H9 (cell line): Measurements from ENCODE around the gene TBC1D20. TPM values are rescaled to one million over a fixed set of nuclear protein-coding genes. Genes with fewer than 3 reads are reported as not detected.

Source experiments
- DNase-seq: peaks from one replicate; pipeline ENCODE4 v3.0.0-alpha.2; 2017
- H2AFZ ChIP-seq: one replicate; pipeline ENCODE4 v1.6.1; 2013; ENCODE audit warnings: mild to moderate bottlenecking, low read length, control low read depth, moderate library complexity
- H2AK5ac ChIP-seq: 2 replicates; pipeline ENCODE4 v1.6.1; 2013; ENCODE audit warnings: low read length, control low read depth, mixed read lengths; ENCODE audit not compliant: insufficient read length
- H2BK120ac ChIP-seq: one replicate; pipeline ENCODE4 v1.6.1; 2013; ENCODE audit warnings: low read depth, mild to moderate bottlenecking, low read length, control low read depth, inconsistent platforms; ENCODE audit not compliant: poor library complexity, severe bottlenecking
- H2BK12ac ChIP-seq: 2 replicates; pipeline ENCODE4 v1.6.1; 2013; ENCODE audit warnings: low read length, control low read depth, mixed read lengths, low read depth; ENCODE audit not compliant: insufficient read length
- H2BK15ac ChIP-seq: 2 replicates; pipeline ENCODE4 v1.6.1; 2013; ENCODE audit warnings: low read depth, low read length, control low read depth
- H2BK20ac ChIP-seq: one replicate; pipeline ENCODE4 v1.6.1; 2013; ENCODE audit warnings: low read depth, mild to moderate bottlenecking, low read length, control low read depth, inconsistent platforms; ENCODE audit not compliant: poor library complexity, severe bottlenecking
- H2BK5ac ChIP-seq: 2 replicates; pipeline ENCODE4 v1.6.1; 2013; ENCODE audit warnings: low read length, control low read depth, mixed read lengths; ENCODE audit not compliant: insufficient read length
- H3K14ac ChIP-seq: 2 replicates; pipeline ENCODE4 v1.6.1; 2013; ENCODE audit warnings: low read length, control low read depth; ENCODE audit not compliant: insufficient read depth
- H3K18ac ChIP-seq: 2 replicates; pipeline ENCODE4 v1.6.1; 2013; ENCODE audit warnings: low read depth, mild to moderate bottlenecking, mixed read lengths, low read length, control low read depth; ENCODE audit not compliant: insufficient read length
- H3K23ac ChIP-seq: 2 replicates; pipeline ENCODE4 v1.6.1; 2013; ENCODE audit warnings: low read length, control low read depth, mixed read lengths, low read depth; ENCODE audit not compliant: insufficient read length
- H3K23me2 ChIP-seq: 2 replicates; pipeline ENCODE4 v1.6.1; 2013; ENCODE audit warnings: low read depth, mild to moderate bottlenecking, mixed read lengths, low read length, control low read depth; ENCODE audit not compliant: insufficient read length, poor library complexity, severe bottlenecking
- H3K27ac ChIP-seq: 2 replicates; pipeline ENCODE4 v1.5.1; 2013; ENCODE audit warnings: low read length, control low read depth, mixed read lengths, low read depth; ENCODE audit not compliant: insufficient read length
- H3K27me3 ChIP-seq: 2 replicates; pipeline ENCODE4 v1.6.1; 2013; ENCODE audit warnings: low read length, control low read depth, inconsistent platforms; ENCODE audit not compliant: insufficient read depth
- H3K4ac ChIP-seq: 2 replicates; pipeline ENCODE4 v1.6.1; 2013; ENCODE audit warnings: low read depth, mild to moderate bottlenecking, control low read depth, inconsistent platforms, low read length, moderate library complexity
- H3K4me1 ChIP-seq: 2 replicates; pipeline ENCODE4 v1.6.1; 2013; ENCODE audit warnings: low read length, control low read depth, inconsistent platforms; ENCODE audit not compliant: insufficient read depth
- H3K4me2 ChIP-seq: 2 replicates; pipeline ENCODE4 v1.6.1; 2013; ENCODE audit warnings: low read length, control low read depth, mixed read lengths; ENCODE audit not compliant: insufficient read length, insufficient read depth
- H3K56ac ChIP-seq: 2 replicates; pipeline ENCODE4 v1.6.1; 2013; ENCODE audit warnings: low read depth, mild to moderate bottlenecking, mixed read lengths, low read length, control low read depth; ENCODE audit not compliant: insufficient read length
- H3K79me1 ChIP-seq: 2 replicates; pipeline ENCODE4 v1.6.1; 2013; ENCODE audit warnings: low read depth, mild to moderate bottlenecking, moderate library complexity, low read length, control low read depth, inconsistent platforms; ENCODE audit not compliant: insufficient read depth, poor library complexity, severe bottlenecking
- H3K79me2 ChIP-seq: 2 replicates; pipeline ENCODE4 v1.6.1; 2013; ENCODE audit warnings: low read length, control low read depth, inconsistent platforms; ENCODE audit not compliant: insufficient read depth
- H3K9ac ChIP-seq: 2 replicates; pipeline ENCODE4 v1.6.1; 2013; ENCODE audit warnings: low read length, control low read depth, mixed read lengths; ENCODE audit not compliant: insufficient read length; ENCODE audit errors: extremely low read depth
- H3K9me3 ChIP-seq: one replicate; pipeline ENCODE4 v1.6.1; 2013; ENCODE audit warnings: low read depth, low read length, inconsistent platforms; ENCODE audit not compliant: control insufficient read depth
- H3T11ph ChIP-seq: one replicate; pipeline ENCODE4 v1.6.1; 2013; ENCODE audit warnings: mild to moderate bottlenecking, low read length, control low read depth, inconsistent platforms
- H4K20me1 ChIP-seq: one replicate; pipeline ENCODE4 v1.6.1; 2013; ENCODE audit not compliant: control insufficient read depth, insufficient read length, insufficient read depth
- H4K5ac ChIP-seq: 2 replicates; pipeline ENCODE4 v1.6.1; 2013; ENCODE audit warnings: low read depth, mild to moderate bottlenecking, mixed read lengths, low read length, control low read depth; ENCODE audit not compliant: insufficient read length
- H4K8ac ChIP-seq: replicated peaks from 2 replicates; pipeline ENCODE4 v1.6.1; 2013; ENCODE audit warnings: low read length, control low read depth, mixed read lengths, low read depth; ENCODE audit not compliant: insufficient read length
- H4K91ac ChIP-seq: 2 replicates; pipeline ENCODE4 v1.6.1; 2013; ENCODE audit warnings: low read depth, mild to moderate bottlenecking, moderate library complexity, mixed read lengths, low read length, control low read depth; ENCODE audit not compliant: insufficient read length
- H3K27ac Mint-ChIP-seq, 3 experiments: 2 replicates in 2 of 3; 3 replicates in 1 of 3; pipeline ENCODE4 v1.8.0; 2020 to 2021; ENCODE audit warnings: mixed read lengths in 3 of 3, mild to moderate bottlenecking in 1 of 3, moderate library complexity in 1 of 3
- H3K27me3 Mint-ChIP-seq: 2 replicates; pipeline ENCODE4 v1.8.0; 2021; ENCODE audit warnings: low read depth, mild to moderate bottlenecking, moderate library complexity, mixed read lengths
- H3K36me3 Mint-ChIP-seq, 3 experiments: 2 replicates in 2 of 3; 3 replicates in 1 of 3; pipeline ENCODE4 v1.8.0; 2020 to 2021; ENCODE audit warnings: low read depth in 3 of 3, mixed read lengths in 3 of 3; ENCODE audit not compliant: insufficient read depth in 1 of 3
- H3K4me1 Mint-ChIP-seq, 2 experiments: 2 replicates each; pipeline ENCODE4 v1.8.0; 2020; ENCODE audit warnings: mixed read lengths in 2 of 2
- H3K4me3 Mint-ChIP-seq, 2 experiments: 2 replicates in 1 of 2; 3 replicates in 1 of 2; pipeline ENCODE4 v1.8.0; 2020 to 2021; ENCODE audit warnings: mild to moderate bottlenecking in 2 of 2, mixed read lengths in 2 of 2, moderate library complexity in 1 of 2
- H3K9me3 Mint-ChIP-seq, 2 experiments: 2 replicates in 1 of 2; 3 replicates in 1 of 2; pipeline ENCODE4 v1.8.0; 2020; ENCODE audit warnings: mild to moderate bottlenecking in 2 of 2, mixed read lengths in 2 of 2, moderate library complexity in 1 of 2
- CTCF ChIP-seq: fragments of 200-600 bp; sonication (generic); conservative IDR thresholded peaks from 3 replicates; pipeline ENCODE4 v1.8.0; 2021; ENCODE audit warnings: antibody characterized with exemption, mild to moderate bottlenecking
- WGBS: extraction: QIAGEN DNeasy Blood & Tissue Kit; methylation state at CpG from one replicate; pipeline ENCODE4 v1.1.7; 2013; ENCODE audit warnings: missing lambda C conversion rate, low lambda C conversion rate, mixed read lengths; ENCODE audit not compliant: insufficient read length; ENCODE audit errors: extremely low coverage; 5-methylcytosine and 5-hydroxymethylcytosine counted together
- total RNA-seq: library from RNA; stranded (reverse); gene quantifications from 2 replicates; pipeline ENCODE4 v1.2.1, GENCODE V29; 2021

Gene TBC1D20
- total RNA-seq, 1 experiment from 2014 or later, result 17.9 TPM

GRCh38 chr20:467755-468154 lies 5.4 kb upstream of the TBC1D20 start:
- Histone ChIP-seq H4K5ac (no peak overlapping the region), H3T11ph (no peak overlapping the region), H3K9ac (no peak overlapping the region), H3K27me3 (no peaks in the 10 kb centered on the region), H3K56ac (no peak overlapping the region), H3K4ac (no peak overlapping the region), H2BK120ac (no peak overlapping the region), H3K14ac (no peak overlapping the region), H4K91ac (no peak overlapping the region), H3K4me2 (no peak overlapping the region), H3K18ac (no peak overlapping the region), H2BK12ac (no peak overlapping the region), H3K4me1 (no peaks in the 10 kb centered on the region; the same call in 1 of the 2 replicates), H3K79me1 (no peaks in the 10 kb centered on the region), H2AFZ (no peak overlapping the region), H2BK20ac (no peak overlapping the region), H4K20me1 (no peaks in the 10 kb centered on the region), H3K23me2 (no peaks in the 10 kb centered on the region), H4K8ac (no peak overlapping the region), H3K9me3 (peaks cover 24% of the 10 kb centered on the region), H2AK5ac (no peak overlapping the region), H3K27ac (no peak overlapping the region), H3K79me2 (no peaks in the 10 kb centered on the region), H3K23ac (no peak overlapping the region), H2BK5ac (no peak overlapping the region), H2BK15ac (no peak overlapping the region)
- DNase-seq, result no peak
- H3K36me3 Mint-ChIP-seq, result peaks cover 4 to 15% (median 7%) of the 10 kb centered on the region in 3 experiments; a peak in 5 of 7 replicates
- no peak for TF ChIP-seq CTCF
- peaks cover 63% of the 10 kb centered on the region for H3K27me3 Mint-ChIP-seq
- no peak overlapping the region for H3K27ac Mint-ChIP-seq
- H3K4me1 Mint-ChIP-seq, result peaks cover 4 to 5% of the 10 kb centered on the region in 2 experiments
- no peak overlapping the region for H3K4me3 Mint-ChIP-seq
- WGBS, result no CpG with 5 or more reads among the region's 7 CpGs
- peaks cover 44 to 49% of the 10 kb centered on the region in 2 experiments for H3K9me3 Mint-ChIP-seq
